ENCODE results near the gene TBCD.

TBCD gene

DNA sequence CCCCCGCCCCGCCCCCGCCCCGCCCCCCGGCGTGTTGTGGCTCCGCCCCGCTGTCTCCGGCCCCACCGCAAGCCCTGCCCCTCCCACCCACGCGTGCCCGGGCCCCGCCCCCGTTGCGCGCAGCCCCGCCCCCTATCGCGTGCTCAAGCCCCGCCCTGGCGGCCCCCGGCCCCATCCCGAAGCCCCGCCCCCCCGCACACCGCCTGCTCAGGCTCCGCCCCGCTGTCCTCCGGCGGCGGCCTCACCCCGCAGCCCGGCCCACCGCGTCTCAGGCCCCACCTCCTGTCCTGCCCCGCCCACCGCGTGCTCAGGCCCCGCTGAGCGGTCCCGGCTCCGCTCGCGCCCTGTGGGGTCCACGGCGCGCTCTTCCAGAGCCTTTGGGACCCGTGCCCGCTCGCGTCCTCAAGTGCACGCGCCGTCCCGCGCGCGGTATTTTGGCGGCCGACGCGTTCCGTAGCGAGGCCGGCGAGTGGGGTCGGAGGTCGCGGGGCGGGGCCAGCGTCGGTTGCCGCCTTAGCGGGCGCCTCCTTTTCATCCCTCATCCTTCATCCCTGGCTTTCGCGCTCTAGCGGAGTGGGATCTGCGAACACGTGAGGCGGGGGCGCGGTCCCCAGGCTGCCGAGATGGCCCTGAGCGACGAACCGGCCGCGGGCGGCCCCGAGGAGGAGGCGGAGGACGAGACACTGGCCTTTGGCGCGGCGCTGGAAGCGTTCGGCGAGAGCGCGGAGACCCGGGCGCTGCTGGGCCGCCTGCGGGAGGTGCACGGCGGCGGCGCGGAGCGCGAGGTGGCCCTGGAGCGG lies at the start of gene TBCD:
TBCD (plus strand) TSS at position 495 of the 800 bp plus-strand sequence; CDS start at position 624, 129 bp downstream.
- DNase-seq (ENCODE audit: low read depth): peak; percentile 71

DNA sequence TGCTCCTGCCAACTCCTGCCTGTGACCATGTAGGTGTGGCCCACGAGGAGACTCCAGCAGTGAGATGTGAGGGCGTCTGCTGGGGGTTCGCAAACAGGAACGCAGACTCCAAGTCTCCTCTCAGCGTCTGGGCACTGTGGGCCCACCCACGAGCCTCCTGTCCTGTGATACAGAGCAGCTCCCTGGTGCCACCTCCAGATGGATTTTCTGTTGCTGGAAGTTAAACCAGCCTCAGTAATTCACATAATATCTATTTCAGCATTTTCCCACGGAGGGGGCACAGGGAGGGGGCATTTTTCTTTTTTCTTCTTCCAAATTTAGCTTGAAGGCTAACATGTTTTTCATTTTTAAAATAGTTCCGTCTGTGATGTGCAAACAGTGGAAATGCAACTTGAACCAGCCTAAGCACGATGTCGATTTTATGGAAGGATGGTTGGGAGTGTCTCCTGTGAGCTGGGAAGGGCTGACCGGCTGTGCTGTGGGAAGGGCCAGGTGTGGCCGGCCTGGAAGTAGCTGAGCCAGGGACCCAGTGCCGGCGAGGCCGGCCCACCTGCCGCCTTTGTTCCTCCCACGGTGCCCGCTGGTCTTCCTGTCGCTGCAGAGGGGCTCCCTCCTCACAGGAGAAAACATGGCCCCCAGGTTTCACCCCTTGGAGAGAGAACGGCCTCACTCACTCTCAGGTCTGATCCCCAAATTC lies 49.5 kb upstream of the TBCD start:
- no peak for DNase-seq (ENCODE audit: low read depth)

DNA sequence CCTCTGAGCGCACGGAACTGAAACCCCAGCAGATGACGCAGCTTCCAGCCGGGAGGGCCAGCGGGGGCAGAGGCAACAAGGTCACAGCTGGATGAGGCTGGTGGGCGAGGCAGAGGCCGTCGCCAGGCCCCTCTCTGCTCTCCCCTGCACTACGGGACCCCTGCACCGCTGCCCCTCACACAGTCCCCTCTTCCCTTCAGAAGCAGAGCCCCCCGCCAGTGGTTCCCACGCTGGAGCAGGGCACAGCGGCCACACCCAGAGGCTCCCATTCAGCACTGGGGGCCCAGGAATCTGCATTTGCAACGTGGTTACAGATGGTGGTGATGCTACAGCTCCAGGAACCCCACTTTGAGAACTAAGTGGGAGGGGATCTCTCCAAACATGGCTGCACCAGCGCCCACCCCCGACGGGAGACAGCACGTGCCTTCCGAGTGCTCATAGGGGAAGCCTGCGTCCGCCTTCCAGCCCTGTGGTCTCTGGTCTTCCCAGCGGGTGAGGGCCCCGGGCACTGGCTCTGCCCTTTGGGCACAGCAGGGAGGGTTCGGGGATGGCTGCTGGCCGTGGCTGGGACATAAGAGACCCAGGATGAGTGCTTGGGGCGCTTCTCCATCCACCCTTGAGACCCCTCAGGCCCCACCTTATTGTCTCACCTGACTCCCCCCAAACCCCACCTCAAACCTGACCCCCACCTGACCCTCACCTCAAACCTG lies 48.7 kb upstream of the TBCD start:
- DNase-seq (ENCODE audit: low read depth): no peak

DNA sequence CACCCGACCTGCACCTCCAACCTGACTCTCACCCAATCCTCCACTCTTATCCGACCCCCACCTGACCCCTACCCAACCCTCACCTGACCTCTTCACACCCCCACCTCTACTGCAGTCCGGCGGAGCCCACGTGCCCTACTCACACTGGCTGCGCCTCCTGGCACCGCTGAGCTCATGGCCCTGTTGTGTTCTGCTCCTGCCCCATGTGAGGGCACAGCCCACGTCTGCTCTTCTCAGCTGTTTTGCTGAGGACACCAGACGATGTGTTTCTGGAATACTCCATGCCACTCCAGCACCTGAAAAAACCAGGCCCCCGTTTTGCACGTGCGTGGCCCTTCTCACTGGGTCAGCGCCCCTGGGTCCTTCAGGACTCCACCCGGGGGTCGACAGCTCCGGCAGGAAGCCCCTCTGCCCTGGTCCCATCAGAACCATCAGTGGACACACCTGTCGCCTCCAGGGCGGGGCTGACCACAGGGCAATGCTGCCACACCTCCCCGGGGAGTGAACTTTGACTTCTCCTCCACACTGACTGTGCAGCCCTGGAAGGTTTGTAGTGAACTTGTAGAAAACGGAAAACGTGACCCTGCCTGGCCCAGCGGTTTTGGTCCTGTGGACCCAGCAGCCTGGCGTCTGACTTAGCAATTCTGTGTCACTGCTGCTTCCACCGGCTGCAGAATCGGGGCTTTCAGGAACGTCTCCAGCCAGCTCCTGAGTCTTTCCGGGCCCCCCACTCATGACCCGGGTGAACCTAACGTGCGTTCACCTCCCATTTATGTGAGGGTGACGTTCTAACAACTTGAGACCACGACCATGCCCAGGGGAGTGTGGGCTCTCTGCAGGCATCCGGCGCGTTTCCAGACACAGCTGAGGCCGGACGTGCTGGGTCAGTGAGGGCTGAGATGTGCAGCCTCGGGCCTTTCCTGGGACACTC lies 47.7 kb upstream of the TBCD start:
- no peak for DNase-seq (ENCODE audit: low read depth)

DNA sequence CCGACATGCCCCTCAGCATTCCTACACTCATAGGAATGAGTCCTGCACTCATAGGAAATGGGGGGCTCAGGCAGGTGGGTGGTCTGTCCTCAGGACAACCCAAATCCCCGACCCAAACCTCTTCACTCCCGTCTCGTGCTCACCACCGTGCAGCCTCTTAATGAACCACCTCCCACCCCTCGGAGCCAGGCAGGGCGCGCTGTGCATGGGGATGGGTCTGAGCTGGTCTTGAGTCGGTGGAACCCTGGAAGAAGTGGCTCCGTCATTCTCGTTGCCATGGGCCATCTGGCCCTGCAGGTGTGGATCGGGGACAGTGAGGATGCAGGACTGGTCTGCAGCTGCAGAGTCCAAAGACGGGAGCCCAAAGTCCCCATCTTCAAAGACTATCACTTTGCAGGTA lies 47.0 kb upstream of the TBCD start:
- no peak for DNase-seq (ENCODE audit: low read depth)

DNA sequence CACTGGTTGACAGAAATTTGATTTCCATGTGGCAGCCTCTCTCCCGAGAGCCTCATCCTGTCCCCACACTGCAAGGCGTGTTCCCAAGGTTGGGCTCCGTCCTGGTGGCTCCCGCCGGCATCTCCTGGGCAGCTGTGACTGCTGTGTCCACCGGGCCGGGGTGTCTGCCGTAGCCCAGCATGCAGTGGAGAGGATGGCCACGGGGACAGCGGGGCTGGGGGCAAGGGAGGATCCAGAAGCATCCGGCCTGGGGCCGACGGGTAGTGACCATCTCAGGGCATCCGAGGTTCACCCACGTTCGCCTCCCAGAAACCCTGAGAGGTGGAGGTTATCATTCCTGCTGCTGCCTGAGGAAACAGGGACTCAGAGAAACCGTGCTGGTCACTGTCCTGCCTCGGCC lies 46.1 kb upstream of the TBCD start:
- no peak for DNase-seq (ENCODE audit: low read depth)

DNA sequence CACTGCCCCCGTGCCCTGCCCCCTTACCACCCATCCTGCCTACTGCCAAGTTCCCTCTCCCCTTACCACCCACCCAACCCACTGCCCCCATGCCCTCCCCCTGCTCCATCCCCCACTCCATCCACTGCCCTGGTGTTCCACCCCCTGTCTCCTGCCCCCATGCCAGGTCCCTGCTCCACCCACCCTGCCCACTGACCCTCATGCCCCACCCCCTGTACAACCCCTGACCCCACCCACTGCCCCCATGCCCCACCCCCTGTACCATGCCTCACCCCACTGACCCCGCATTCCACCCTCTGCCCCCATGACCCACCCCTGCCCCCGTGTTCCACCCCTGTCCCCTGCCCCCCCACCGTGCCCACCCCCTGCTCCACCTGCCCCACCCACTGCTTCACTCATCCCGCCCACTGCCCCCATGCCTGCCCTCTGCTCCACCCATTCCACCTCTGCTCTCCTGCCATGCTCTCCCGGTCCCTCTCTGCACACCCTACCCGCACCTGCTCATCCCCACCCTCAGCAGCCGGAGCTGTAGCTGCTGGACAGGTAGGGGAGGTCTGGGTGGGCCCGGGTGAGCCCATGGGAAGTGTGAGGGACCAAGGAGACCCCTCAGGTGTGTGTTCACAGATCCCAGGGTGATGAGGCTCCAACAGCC lies 42.7 kb upstream of the TBCD start:
- DNase-seq (ENCODE audit: low read depth): no peak

DNA sequence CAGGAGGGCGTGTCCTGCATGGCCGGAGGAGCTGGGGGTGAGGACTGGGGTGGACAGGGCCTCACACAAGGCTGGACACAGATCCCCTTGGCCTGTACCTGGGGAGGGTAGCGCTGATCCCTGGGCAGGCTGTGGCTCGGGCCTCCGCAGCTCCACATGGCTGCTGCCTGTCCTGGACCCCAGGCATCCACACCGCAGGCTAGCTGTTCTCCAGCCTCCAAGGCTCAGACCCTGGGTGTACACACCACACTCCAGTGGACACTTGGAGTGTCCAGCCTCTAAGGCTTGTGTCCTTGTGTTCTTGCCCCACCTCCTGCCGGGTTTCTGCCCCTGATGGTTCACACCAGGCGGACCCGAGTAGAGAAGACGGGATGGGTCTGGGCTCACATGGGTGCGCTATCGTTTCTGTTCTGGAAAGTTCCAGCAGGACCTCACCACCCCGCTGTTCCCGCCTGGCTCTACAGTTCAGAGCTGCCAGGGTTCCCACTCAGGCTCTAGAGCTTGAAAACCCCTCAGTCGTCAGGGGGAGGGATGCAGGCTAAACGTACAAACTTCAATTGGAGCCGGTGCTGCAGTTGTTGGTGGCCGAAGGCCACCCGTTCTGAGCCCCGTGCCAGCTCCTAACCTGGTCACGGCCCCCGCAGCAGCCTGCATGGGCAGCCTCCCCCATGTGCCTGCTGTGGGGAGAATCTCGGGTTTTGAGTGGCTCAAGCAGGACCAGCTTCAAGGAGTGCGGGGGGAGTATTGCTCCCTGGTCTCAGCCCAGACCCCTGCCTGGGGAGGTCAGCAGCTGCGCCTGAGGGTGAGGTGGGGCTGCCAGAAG lies 42.0 kb upstream of the TBCD start:
- no peak for DNase-seq (ENCODE audit: low read depth)

DNA sequence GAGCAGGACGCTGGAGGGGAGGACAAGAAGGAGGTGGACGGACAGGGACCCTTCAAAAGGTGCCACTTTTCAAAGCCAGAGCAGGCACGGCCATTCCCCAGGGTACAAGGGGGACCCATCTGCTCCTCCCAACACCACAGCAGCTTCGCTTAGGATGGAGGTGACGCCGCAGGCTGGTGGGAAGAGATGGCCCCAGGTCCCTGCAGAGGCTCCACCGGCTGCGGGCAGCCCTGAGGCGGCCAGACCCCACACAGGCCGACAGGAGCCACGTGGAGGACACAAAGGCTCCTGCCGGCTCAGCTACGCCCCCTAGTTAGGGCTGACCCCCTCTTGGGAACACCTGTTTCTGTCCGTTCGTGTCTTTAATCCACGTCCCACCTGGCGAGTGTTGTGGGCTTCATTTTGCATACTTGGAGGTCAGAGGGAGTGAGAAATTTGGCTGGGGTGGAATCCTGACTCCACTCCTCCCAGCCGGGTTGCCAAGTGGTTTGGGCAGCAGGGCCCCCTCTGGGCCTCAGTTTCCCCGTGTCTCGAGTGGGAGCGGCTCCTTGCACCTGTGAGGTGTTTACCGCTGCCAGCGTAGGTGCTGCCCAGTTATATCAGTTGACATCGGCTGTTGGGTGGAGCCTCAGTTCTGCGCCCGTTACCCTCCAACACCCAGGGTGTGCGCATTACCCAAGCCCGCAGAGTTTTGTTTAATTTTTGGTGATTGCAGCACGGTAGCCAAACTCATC lies 41.2 kb upstream of the TBCD start:
- no peak for DNase-seq (ENCODE audit: low read depth)

DNA sequence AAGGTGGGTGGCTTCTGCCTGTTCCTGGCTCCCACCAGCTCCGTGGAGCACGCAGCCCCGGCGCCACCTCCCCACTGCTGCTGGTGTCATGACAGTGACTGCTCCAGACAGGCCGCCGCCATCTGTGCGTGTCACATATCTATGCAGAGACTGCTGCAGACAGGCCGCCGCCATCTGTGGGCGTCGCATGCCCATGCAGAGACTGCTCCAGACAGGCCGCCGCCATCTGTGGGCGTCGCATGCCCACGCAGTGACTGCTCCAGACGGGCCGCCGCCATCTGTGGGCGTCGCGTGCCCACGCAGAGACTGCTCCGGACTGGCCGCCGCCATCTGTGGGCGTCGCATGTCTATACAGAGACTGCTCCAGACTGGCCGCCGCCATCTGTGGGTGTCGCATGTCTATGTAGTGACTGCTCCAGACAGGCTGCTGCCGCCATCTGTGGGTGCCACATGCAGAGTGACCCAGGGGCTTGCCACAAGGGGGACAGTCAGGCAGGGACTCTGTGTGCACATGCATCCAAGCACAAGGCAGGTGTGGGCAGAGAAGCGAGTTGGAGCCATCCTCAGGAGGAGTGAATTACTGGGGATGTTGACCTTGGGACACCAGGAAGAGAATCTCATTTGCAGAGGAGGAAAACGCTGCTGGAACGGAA lies 38.7 kb upstream of the TBCD start:
- no peak for DNase-seq (ENCODE audit: low read depth)

DNA sequence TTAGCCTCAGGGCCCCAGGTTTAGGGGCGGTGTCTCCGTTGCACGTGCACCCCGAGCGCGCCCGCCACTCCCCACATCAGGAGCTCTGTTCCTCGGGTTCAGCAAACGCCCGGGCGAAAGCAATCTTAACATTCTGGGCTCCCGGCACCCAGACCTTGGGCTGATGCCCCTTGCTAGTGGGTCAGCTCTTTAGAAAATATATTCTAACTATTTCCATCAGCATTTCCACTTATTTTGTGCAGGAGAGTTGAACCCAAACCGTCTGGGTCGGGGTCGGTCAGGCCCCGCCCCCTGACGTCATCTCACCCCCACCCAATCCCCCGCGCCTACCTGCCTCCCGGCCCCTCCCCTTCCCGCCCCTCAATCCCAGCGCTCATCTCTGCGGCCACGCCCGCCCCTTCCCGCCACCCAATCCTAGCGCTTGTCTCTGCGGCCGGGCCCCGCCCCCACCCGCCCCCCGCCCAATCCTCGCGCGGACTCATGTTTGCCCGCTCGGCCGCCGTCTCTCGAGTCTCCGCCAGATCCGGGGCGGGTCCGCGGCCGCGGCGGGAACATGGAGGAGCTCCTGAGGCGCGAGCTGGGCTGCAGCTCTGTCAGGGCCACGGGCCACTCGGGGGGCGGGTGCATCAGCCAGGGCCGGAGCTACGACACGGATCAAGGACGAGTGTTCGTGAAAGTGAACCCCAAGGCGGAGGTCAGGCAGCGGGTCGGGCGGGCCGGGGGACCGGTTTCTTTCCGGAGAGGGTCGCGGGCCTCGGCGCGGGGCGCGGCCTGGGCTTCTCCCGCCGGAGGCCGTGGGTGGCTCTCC lies 35.5 kb upstream of the TBCD start, which contains the start of gene FN3KRP:
FN3KRP (plus strand) TSS at position 504 of the 808 bp plus-strand sequence; CDS start at position 554, 50 bp downstream.
- peak; percentile 65 for DNase-seq (ENCODE audit: low read depth)

DNA sequence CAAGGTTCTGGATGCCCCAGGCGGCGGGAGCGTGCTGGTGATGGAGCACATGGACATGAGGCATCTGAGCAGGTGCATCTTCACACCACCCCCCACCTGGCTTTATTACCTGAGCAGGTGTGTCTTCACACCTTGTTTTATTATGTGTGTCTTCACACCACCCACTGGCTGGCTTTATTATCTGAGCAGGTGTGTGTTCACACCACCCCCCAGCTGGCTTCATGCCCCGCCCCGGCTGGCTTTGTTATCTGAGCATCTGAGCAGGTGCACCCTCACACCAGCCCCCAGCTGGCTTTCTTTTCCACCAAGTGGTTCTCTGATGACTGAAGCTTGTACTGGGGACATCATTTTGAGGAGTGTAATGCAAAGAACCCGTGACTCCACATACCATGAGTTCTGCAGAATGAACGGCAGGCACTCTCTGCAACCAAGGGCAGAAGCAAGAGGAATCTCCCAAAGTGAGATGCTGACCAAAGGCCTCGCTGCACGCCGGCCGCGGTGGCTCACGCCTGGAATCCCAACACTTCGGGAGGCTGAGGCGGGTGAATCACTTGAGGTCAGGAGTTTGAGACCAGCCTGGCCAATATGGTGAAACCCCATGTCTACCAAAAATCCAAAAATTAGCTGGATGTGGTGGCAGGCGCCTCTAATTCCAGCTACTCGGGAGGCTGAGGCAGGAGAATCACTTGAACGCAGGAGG lies 32.7 kb upstream of the TBCD start:
- no peak for DNase-seq (ENCODE audit: low read depth)

DNA sequence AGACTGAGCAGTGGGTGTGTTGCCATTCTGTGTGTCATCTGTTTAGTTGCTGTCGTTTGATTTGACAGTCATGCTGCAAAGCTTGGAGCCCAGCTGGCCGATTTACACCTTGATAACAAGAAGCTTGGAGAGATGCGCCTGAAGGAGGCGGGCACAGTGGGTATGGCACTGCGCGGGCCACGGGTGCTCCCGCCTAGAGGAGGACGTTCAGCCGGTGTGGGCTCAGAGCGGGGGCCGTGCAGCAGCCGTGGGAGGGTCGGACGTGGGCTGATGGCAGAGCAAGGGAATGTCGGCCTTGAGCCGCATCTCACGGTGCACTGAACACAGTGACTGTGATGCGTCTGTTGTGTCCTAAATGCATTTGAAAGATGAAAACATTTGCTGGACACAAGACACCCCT lies 31.7 kb upstream of the TBCD start:
- no peak for DNase-seq (ENCODE audit: low read depth)

DNA sequence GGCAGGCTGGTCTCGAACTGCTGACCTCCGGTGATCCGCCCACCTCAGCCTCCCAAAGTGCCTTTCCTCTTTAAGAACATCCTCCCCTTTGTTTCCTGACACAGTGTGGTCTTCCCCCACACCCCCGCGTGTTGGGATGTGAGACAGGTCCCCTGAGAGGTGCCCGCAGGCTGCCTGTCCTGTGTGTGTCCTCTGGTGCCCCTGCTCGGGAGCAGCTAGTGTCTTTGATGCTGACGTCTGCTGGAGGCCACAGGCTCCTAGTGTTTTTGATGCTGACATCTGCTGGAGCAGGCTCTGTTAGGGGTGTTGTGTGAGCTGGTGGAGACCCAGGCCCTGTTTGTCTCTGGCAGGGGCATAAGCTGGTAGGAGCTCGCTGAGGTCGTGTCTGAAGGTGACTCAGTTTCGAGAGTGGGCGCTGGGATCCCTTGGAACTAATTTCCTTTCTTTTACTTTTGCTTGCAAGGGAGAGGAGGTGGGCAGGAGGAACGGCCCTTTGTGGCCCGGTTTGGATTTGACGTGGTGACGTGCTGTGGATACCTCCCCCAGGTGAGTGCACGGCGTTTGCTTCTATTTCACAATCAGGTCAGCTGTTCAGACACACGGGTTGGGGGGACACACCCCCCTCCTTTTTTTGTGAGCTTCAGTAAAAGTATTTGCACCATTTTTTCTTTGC lies 29.4 kb upstream of the TBCD start:
- DNase-seq (ENCODE audit: low read depth): no peak

DNA sequence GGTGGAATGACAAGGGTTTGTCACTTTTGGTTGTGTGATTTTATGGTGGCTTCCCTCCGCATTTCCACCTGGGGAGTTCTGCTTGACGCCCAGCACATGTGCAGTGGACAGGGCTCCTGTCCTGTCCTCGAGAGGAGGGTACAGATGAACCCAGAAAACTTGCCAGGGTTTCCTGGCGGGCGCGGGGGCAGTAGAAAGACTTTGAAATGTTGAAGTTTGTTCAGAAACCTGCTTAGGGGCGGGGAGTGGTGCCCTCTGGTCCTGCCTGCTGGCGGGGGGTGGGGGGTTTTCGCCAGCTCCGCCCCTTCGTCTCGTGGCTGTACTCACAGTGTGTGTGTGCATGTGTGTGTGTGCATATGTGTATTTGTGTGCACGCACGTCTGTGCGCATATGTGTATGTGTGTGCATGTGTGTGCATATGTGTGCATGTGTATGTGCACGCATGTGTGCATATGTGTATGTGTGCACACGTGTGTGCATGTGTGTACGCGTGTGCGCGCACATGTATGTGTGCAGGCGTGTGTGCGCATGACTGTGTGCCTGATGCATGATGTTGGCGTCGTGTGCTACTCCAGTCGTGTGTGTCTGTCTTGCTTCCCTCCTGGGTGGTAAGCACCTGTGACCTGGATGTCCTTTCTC lies 28.6 kb upstream of the TBCD start:
- DNase-seq (ENCODE audit: low read depth): no peak

DNA sequence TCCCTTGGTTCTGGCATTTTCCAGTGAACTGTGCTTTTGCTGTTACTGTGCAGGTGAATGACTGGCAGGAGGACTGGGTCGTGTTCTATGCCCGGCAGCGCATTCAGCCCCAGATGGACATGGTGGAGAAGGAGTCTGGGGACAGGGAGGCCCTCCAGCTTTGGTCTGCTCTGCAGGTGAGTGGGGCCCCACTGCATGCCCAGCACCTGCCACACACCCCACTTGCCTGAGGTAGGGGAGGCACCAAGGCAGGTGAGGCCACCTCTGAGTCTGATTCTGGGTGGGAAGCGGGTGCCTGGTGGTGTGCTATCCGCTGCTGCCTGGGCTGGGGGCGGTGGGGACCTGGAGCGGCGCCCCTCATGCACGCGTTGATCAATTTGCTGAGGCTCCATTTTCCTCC lies 25.4 kb upstream of the TBCD start:
- no peak for DNase-seq (ENCODE audit: low read depth)
